G401 (cell line): ENCODE results near the gene CYP17A1. TPM values are rescaled to one million over a fixed set of nuclear protein-coding genes. Genes with fewer than 3 reads are reported as not detected.

Experiments
- DNase-seq: peaks from one replicate; pipeline ENCODE4 v3.0.0-alpha.2; 2015; ENCODE audit warnings: low spot score
- in situ Hi-C: cut with HindIII; loops from 2 replicates; pipeline ENCODE4 v1.10.0; 2016; ENCODE audit warnings: low sequenced_read_pairs, mixed read lengths
- total RNA-seq: library from RNA; depleted of rRNA; stranded (reverse); fragments of >200 nt; shearing (Covaris generic); gene quantifications from 2 replicates; pipeline ENCODE4 v1.2.3, GENCODE V29; 2014; rRNA removed

CYP17A1 gene
- total RNA-seq, 1 experiment from 2014 or later, result not detected

GRCh38 chr10:102781921-102782557, 55.2 kb downstream of the CYP17A1 start:
- in situ Hi-C loops, result no loop called here
- DNase-seq, result no peak

- no peak for DNase-seq
- in situ Hi-C loops, result no loop called here
These were observed 55.9 kb downstream of the CYP17A1 start for GRCh38 chr10:102781090-102781920.

Other genes starting within 250 kb of the CYP17A1 start
- gene TRIM8, start 192.9 kb downstream of the CYP17A1 start, total RNA-seq, result 30.2 and 44.4 TPM in 2 replicates
- 10.4 and 10.5 TPM in 2 replicates for gene ARL3, start 123.0 kb downstream of the CYP17A1 start, total RNA-seq
- gene SFXN2, start 122.8 kb downstream of the CYP17A1 start, total RNA-seq, result 17.0 and 25.7 TPM in 2 replicates
- gene WBP1L, start 93.5 kb downstream of the CYP17A1 start, total RNA-seq, result 13.6 and 16.6 TPM in 2 replicates
- 22.6 and 28.5 TPM in 2 replicates for gene BORCS7, start 16.8 kb upstream of the CYP17A1 start, total RNA-seq
- gene AS3MT, start 32.1 kb upstream of the CYP17A1 start, total RNA-seq, result 0.31 and 1.4 TPM in 2 replicates
- gene CNNM2, start 80.9 kb upstream of the CYP17A1 start, total RNA-seq, result 7.6 and 15.5 TPM in 2 replicates